ENCODE data around the gene ENOX1. TPM values are rescaled to one million over a fixed set of nuclear protein-coding genes. Genes with fewer than 3 reads are reported as not detected.

Gene ENOX1
- total RNA-seq, 2 donors from 2014 or later: 1.3 to 2.4 TPM

- H3K9me3 ChIP-seq: no peaks in the 10 kb centered on the region
- no peaks in the 10 kb centered on the region for H3K36me3 ChIP-seq
- TF ChIP-seq, protein P1, sequence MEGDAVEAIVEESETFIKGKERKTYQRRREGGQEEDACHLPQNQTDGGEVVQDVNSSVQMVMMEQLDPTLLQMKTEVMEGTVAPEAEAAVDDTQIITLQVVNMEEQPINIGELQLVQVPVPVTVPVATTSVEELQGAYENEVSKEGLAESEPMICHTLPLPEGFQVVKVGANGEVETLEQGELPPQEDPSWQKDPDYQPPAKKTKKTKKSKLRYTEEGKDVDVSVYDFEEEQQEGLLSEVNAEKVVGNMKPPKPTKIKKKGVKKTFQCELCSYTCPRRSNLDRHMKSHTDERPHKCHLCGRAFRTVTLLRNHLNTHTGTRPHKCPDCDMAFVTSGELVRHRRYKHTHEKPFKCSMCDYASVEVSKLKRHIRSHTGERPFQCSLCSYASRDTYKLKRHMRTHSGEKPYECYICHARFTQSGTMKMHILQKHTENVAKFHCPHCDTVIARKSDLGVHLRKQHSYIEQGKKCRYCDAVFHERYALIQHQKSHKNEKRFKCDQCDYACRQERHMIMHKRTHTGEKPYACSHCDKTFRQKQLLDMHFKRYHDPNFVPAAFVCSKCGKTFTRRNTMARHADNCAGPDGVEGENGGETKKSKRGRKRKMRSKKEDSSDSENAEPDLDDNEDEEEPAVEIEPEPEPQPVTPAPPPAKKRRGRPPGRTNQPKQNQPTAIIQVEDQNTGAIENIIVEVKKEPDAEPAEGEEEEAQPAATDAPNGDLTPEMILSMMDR (IDR thresholded peaks at IDR 0.05): no peak
- no peaks in the 10 kb centered on the region for H3K27me3 ChIP-seq
- H3K27ac ChIP-seq: no peak overlapping the region
- H3K4me3 ChIP-seq: no peak overlapping the region
- DNase-seq (ENCODE audit: low spot score): no peak
- peaks cover 0 to 6% of the 10 kb centered on the region in 2 donors for H3K4me1 ChIP-seq
Observed at GRCh38 chr13:43293986-43294385, 492.8 kb downstream of the ENOX1 start.

- no peaks in the 10 kb centered on the region for H3K9me3 ChIP-seq
- no peak overlapping the region for H3K27ac ChIP-seq
- TF ChIP-seq, protein P1 (IDR thresholded peaks at IDR 0.05): no peak
- no peak overlapping the region for H3K4me3 ChIP-seq
- no peaks in the 10 kb centered on the region for H3K27me3 ChIP-seq
- no peaks in the 10 kb centered on the region for H3K36me3 ChIP-seq
- H3K4me1 ChIP-seq: peaks cover 0 to 6% of the 10 kb centered on the region in 2 donors
- DNase-seq (ENCODE audit: low spot score): no peak
Observed at GRCh38 chr13:43293561-43293960, 493.2 kb downstream of the ENOX1 start.

- H3K4me3 ChIP-seq: no peak overlapping the region
Observed at GRCh38 chr13:43293008-43293407, 493.8 kb downstream of the ENOX1 start.

GRCh38 chr13:43291287-43292060 is 495.3 kb downstream of the ENOX1 start:
- no peaks in the 10 kb centered on the region for H3K36me3 ChIP-seq
- no peak for DNase-seq (ENCODE audit: low spot score)
- no peaks in the 10 kb centered on the region for H3K9me3 ChIP-seq
- H3K4me3 ChIP-seq: no peak overlapping the region
- H3K4me1 ChIP-seq: peaks cover 0 to 13% of the 10 kb centered on the region in 2 donors
- TF ChIP-seq, protein P1 (IDR thresholded peaks at IDR 0.05): no peak
- no peak overlapping the region for H3K27ac ChIP-seq
- no peaks in the 10 kb centered on the region for H3K27me3 ChIP-seq

More at GRCh38 chr13:43293008-43293407, 493.8 kb downstream of the ENOX1 start:
- Histone ChIP-seq H3K9me3 (no peaks in the 10 kb centered on the region), H3K4me1 (peaks cover 0 to 6% of the 10 kb centered on the region in 2 donors), H3K27ac (no peak overlapping the region), H3K36me3 (no peaks in the 10 kb centered on the region), H3K27me3 (no peaks in the 10 kb centered on the region)
- DNase-seq (ENCODE audit: low spot score): no peak
- TF ChIP-seq, protein P1 (IDR thresholded peaks at IDR 0.05): no peak

- Histone ChIP-seq H3K27ac (peak overlapping the region in 1 of 2 donors; percentile 38), H3K4me1 (peaks cover 0 to 20% of the 10 kb centered on the region in 2 donors), H3K36me3 (no peaks in the 10 kb centered on the region)
Observed at GRCh38 chr13:43289470-43290255, 497.1 kb downstream of the ENOX1 start.

More at GRCh38 chr13:43289470-43290255, 497.1 kb downstream of the ENOX1 start:
- no peak overlapping the region for H3K4me3 ChIP-seq
- TF ChIP-seq, protein P1 (IDR thresholded peaks at IDR 0.05): no peak
- no peaks in the 10 kb centered on the region for H3K27me3 ChIP-seq
- no peak for DNase-seq (ENCODE audit: low spot score)
- H3K9me3 ChIP-seq: no peaks in the 10 kb centered on the region
